Measurements from ENCODE around the gene RYR1. TPM values are rescaled to one million over a fixed set of nuclear protein-coding genes. Genes with fewer than 3 reads are reported as not detected.

The RYR1 gene
- total and polyA plus RNA-seq, 10 of the 15 experiments (the other 5 are each of a cell fraction or from before 2014, with no cell fraction given): under 0.01 to 0.32 (median 0.07) TPM; not detected in 1

GRCh38 chr19:38445362-38445761 lies 11.9 kb downstream of the RYR1 start:
- WGBS (ENCODE audit: insufficient coverage, insufficient replicate concordance, low lambda C conversion rate, missing lambda C conversion rate): 68% methylated on average over 7 of the region's 7 CpGs
- CTCF ChIA-PET: no interaction called here

More at GRCh38 chr19:38445362-38445761, 11.9 kb downstream of the RYR1 start:
- intact Hi-C loops (cut with micrococcal nuclease; ENCODE audit: unreplicated experiment): no loop called here
- TF ChIP-seq RB1 (IDR thresholded peaks at IDR 0.05; ENCODE audit: borderline replicate concordance) (no peak), MTA2 (IDR thresholded peaks at IDR 0.05; ENCODE audit: low read depth) (no peak), SREBF1 (IDR thresholded peaks at IDR 0.05; ENCODE audit: low read length) (no peak), BACH1 (IDR thresholded peaks at IDR 0.05; ENCODE audit: borderline replicate concordance) (no peak), NR2C1 (IDR thresholded peaks at IDR 0.05) (no peak), WRNIP1 (IDR thresholded peaks at IDR 0.05; ENCODE audit: borderline replicate concordance, low read depth, low read length) (no peak), PAX5 (IDR thresholded peaks at IDR 0.05; ENCODE audit: borderline replicate concordance, low read depth, low read length) (no peak), POLR2AphosphoS2 (IDR thresholded peaks at IDR 0.05; ENCODE audit: low read depth, low read length) (no peak), MYB (IDR thresholded peaks at IDR 0.05; ENCODE audit: borderline replicate concordance, low read depth, low read length) (no peak), ELK1 (IDR thresholded peaks at IDR 0.05; ENCODE audit: low read depth, low read length) (no peak), KAT2A (conservative IDR thresholded peaks at IDR 0.05; ENCODE audit: control insufficient read depth, low read depth, low read length) (no peak), SMC3 (IDR thresholded peaks at IDR 0.05; ENCODE audit: borderline replicate concordance, low read length) (no peak), POU2F2 (IDR thresholded peaks at IDR 0.05; ENCODE audit: borderline replicate concordance, low read depth, low read length) (no peak), KLF5 (IDR thresholded peaks at IDR 0.05; ENCODE audit: partially characterized antibody) (no peak), BHLHE40 (IDR thresholded peaks at IDR 0.05; ENCODE audit: borderline replicate concordance in 1 of 2, low read depth in 2 of 2, low read length in 1 of 2) (no peak), ATF7 (IDR thresholded peaks at IDR 0.05; ENCODE audit: low read depth) (no peak), RUNX3 (IDR thresholded peaks at IDR 0.05; ENCODE audit: low read length) (no peak), CREM (IDR thresholded peaks at IDR 0.05; ENCODE audit: low read depth) (no peak), CEBPZ (IDR thresholded peaks at IDR 0.05; ENCODE audit: low read depth, low read length) (no peak), BRCA1 (IDR thresholded peaks at IDR 0.05; ENCODE audit: low read depth, low read length) (no peak)
- Histone ChIP-seq H3K9me3 (replicated peaks; ENCODE audit: control insufficient read depth, insufficient read depth, low read length) (no peaks in the 10 kb centered on the region), H3K79me2 (ENCODE audit: control insufficient read depth, insufficient read depth, low read length) (no peaks in the 10 kb centered on the region), H3K9ac (ENCODE audit: control insufficient read depth, insufficient read depth, low read length) (no peak overlapping the region), H3K36me3 (ENCODE audit: control insufficient read depth in 2 of 2, insufficient read depth in 2 of 2, low read length in 1 of 2) (no peaks in the 10 kb centered on the region), H3K4me2 (ENCODE audit: control insufficient read depth, insufficient read depth) (no peak overlapping the region), H3K27ac (ENCODE audit: control insufficient read depth, insufficient read depth) (no peak overlapping the region), H2AFZ (ENCODE audit: control insufficient read depth, low read depth, low read length) (no peak overlapping the region), H3K27me3 (replicated peaks in 1 of 2; ENCODE audit: control insufficient read depth in 2 of 2, insufficient read depth in 2 of 2, low read length in 1 of 2) (no peaks in the 10 kb centered on the region), H3K4me3 (no peak overlapping the region), H4K20me1 (ENCODE audit: control insufficient read depth, insufficient read depth) (no peaks in the 10 kb centered on the region), H3K4me1 (ENCODE audit: control insufficient read depth, insufficient read depth, low read length) (no peaks in the 10 kb centered on the region)
- POLR2A ChIA-PET: no interaction called here
- BruUV-seq (replicated peaks): no TSS peak
- DNase-seq (ENCODE audit: low read depth, low spot score): no peak
- SMC1A ChIA-PET (ENCODE audit: uncharacterized antibody, unreplicated experiment): no interaction called here
- RAD21 ChIA-PET (ENCODE audit: unreplicated experiment): no interaction called here
- in situ Hi-C loops (cut with MboI): no loop called here
- no peak for FAIRE-seq
- no peak for ATAC-seq
